Right forelimb (tissue), 1 donor: ENCODE measurements around the gene LYG1.

Experiments used
- DNase-seq: peaks from one replicate; pipeline ENCODE4 v3.0.0-alpha.2; 2018

The LYG1 gene

GRCh38 chr2:99261242-99261641 lies 39.8 kb downstream of the LYG1 start:
- no peak for DNase-seq

- DNase-seq: no peak
Measured at GRCh38 chr2:99260184-99260583, 40.8 kb downstream of the LYG1 start.

GRCh38 chr2:99259465-99259864 lies 41.5 kb downstream of the LYG1 start:
- DNase-seq: no peak

- no peak for DNase-seq
Measured at GRCh38 chr2:99256677-99257076, 44.3 kb downstream of the LYG1 start.

GRCh38 chr2:99255491-99256318 lies 45.3 kb downstream of the LYG1 start, which contains the start of gene LYG2:
LYG2 (minus strand) TSS chr2:99255666; CDS start chr2:99254260, 1,406 bp downstream.
- no peak for DNase-seq

GRCh38 chr2:99249951-99250350 lies 51.0 kb downstream of the LYG1 start:
- DNase-seq: no peak

- no peak for DNase-seq
Measured at GRCh38 chr2:99242151-99242550, 58.8 kb downstream of the LYG1 start.

GRCh38 chr2:99240431-99240830 lies 60.6 kb downstream of the LYG1 start:
- DNase-seq: no peak

- no peak for DNase-seq
Measured at GRCh38 chr2:99238599-99238998, 62.4 kb downstream of the LYG1 start.
